C4-2B (cell line): ENCODE measurements around the gene RILPL1.
"Not testable (repeated sequence)": the region's sequence is repeated elsewhere in the genome, so short reads cannot be mapped to it uniquely, and the experiment has no call there.

Experiments
- CTCF ChIP-seq: fragments of 450-650 bp; conservative IDR thresholded peaks from 2 replicates; pipeline ENCODE4 v1.5.1; 2017; ENCODE audit warnings: mild to moderate bottlenecking
- ZFX ChIP-seq: fragments of 450-650 bp; IDR thresholded peaks from 2 replicates; pipeline ENCODE4 v1.6.1; 2017

DNA sequence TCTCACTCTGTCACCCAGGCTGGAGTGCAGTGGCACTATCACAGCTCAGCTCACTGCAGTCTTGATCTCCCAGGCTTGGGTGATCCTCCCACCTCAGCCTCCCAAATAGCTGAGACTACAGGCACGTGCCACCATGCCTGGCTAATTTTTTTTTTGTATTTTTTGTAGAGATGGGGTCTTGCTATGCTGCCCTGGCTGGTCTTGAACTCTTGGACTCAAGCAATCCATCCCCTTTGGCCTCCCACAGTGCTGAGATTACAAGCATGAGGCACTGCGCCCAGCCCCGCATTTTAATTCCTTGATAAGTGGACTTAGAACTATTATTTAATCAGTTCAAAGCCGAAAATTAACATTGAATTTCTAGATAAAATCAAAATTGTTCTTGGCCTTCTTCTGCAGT is 45.3 kb upstream of the RILPL1 start:
- not testable (repeated sequence) for TF ChIP-seq CTCF, ZFX
